T-helper 9 cell (primary cell): ENCODE data around the gene ABO.
"Not testable (repeated sequence)": the region's sequence is repeated elsewhere in the genome, so short reads cannot be mapped to it uniquely, and the experiment has no call there.

ENCODE experiments used
- DNase-seq: peaks from one replicate; pipeline ENCODE4 v3.0.0-alpha.2; 2020

Gene ABO

DNA sequence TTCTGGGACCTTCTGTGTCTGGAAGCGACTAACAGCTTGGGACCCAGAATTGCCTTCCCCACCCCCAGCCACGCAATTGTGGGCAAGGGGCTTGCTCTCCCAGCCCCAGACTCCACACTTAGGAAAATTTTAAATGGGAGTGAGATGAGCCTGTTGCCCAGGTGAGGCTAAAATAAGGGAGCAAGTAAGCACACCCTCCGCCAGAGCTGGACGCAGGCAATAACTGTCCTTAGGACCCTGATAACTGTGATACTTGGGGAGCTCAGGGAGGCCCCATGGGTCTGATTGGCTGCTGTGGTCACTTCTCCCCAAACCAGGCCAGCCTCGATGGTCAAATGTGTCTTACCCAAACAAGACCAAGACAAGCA, 13.3 kb downstream of the ABO start:
- no peak for DNase-seq

DNA sequence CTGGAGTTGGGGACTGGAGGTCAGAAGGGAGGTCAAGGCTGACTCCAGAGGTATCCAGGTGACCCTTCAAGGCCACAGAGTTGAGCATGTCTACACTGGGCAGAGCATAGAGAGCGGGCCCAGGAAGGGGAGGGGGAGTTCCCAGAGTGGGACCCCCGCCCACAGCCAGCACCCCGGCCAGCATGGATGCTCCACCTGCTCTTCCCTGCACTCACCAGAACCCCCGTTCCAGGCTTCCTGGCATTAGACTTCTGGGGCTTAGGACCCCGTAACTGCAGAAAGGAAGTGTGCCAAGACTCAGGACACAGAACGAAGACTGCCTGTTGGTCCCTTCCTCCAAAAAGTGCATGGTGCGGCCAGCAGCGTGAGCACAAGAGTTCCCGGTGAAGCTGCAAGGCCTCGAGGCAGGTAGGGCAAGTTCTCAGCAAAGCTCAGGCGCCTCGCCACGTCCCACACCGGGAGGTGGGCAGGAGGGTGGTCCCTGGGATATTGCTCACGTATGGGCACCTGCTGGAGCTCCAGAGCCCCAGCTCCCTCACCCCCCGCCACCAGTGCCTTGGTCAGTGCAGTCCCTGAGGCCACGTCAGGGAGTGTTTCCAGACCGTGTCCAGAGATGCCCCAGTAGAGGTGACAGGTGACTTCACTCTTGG, 13.8 kb downstream of the ABO start:
- no peak for DNase-seq

DNA sequence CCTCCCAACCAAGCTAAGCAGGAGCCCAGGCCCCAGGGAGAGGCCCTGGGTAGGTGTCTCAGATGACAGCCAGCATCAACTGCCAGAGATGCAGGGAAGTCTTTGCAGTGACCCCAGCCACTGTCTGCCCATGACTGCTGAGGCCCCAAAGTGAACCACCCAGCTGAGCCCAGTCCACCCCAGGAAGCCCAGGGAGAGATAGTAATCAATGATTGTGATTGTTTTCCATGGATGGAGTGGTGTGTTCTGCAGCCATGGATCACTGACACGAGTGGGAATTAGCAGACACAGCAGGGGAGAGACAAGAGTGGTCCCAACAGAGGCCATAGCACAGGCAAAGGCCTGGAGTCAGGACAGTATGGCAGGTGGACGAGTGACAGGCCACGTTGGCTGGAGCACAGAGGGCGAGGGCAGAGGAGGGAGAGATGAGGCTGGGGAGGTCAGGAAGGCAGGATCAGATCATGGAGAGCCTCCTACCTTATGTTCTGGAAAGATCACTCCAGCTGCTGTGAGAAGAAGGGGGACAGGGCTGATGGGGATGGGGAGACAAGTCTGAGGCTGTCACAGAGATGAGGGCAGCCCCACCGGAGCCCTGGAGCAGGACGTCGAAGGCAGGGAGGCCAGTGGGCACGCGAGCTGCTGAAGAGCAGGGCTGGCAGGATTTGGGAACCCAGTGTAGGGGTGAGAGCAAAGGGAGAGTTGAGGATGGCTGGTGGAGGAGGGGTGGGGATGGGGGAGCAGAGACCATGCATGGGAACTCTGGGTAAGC, 14.5 kb downstream of the ABO start:
- no peak for DNase-seq

DNA sequence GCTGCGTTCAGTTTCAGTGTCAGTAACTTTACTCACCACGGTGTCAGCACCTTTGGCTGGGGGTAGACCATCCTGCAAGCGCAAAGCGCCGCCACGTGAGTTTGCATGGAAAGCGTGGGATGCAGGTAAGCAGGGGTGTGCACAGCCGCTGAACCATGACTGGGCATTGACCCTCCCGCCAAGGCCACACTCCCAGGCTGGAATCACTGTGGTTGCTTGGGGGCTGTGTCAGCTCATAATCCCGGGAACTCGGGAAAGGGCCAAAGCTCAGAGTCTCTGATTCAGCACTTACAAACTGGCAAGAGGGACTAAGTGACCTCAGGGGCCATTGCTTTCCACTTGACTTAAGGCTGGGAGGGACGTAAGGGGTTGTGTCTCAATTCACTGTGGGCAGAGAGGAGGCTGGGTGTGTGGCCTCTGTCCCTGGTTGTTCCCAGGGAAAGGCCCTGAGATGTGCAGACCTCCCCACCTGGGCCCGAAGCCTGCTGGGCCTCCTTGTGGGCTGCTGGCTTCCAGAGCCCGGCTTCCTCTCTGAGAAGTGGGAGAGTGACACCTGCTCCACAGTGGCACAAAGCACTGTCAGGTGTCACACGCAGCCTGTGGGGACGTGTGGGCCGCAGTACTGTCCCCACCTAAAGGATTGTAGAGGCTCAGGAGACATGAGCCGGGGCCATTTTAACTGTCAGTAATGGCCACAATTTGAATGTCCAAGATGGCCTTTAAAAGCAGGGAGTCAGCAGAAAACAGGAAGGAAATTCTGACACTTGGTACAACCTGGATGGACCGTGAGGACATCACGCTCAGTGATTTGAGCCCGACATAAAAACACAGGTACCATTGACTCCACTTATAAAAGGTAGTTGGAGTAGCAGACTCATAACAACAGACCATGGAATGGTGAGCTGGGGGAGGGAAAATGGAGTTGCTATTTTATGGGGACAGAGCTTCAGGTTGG, 16.7 kb downstream of the ABO start:
- DNase-seq, result no peak

DNA sequence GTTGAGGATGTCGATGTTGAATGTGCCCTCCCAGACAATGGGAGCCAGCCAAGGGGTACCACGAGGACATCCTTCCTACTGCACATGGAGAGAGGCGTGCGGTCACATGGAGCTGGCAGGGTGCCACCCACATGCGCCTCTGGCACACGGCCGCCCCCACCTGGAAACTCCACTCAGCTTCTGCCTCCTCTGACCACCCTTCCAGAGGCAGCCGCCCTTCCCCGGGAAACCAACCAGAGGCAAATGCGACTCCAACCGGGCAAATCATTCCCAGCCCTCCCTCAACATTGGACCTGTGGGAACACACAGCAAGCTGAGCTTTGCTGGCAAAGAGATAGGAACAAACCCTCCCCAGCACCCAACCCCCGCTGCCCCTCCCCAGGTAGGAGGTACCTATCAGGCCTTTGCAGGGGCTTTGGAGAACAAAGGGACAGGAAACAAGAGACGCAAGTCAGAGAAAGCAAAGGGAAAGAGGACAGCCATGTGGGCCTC, 17.5 kb downstream of the ABO start:
- DNase-seq, result no peak

DNA sequence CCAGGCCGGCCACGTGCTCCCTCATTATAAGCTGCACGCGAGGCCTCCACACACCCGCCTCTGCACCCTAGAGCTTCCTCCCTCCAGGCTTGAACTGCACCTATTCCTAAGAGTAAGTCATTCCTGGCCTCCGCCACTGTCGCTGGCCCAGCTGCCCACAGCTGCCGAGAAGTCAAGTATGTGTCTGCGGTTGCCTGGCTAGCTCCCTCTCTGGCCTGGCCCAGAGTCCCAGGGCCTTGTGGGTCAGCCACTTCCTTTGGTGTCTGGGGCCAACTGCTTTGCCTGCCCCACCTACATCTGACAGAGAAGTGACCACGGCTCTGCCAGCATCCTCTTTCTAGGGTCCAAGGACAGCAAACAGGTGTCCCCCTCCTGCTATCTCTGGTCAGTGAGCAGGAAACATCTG, 18.3 kb downstream of the ABO start:
- no peak for DNase-seq

DNA sequence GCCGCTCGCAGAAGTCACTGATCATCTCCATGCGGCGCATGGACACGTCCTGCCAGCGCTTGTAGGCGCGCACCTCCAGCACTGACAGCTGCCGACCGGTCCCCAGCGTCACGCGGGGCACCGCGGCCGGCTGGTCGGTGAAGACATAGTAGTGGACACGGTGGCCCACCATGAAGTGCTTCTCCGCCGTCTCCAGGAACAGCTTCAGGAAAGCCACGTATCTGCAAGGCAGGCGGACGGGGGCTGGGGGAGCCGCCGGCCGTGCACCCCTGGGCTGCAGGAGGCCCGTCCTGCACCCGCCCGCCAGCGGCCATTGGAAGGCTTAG, 18.9 kb downstream of the ABO start:
- no peak for DNase-seq

DNA sequence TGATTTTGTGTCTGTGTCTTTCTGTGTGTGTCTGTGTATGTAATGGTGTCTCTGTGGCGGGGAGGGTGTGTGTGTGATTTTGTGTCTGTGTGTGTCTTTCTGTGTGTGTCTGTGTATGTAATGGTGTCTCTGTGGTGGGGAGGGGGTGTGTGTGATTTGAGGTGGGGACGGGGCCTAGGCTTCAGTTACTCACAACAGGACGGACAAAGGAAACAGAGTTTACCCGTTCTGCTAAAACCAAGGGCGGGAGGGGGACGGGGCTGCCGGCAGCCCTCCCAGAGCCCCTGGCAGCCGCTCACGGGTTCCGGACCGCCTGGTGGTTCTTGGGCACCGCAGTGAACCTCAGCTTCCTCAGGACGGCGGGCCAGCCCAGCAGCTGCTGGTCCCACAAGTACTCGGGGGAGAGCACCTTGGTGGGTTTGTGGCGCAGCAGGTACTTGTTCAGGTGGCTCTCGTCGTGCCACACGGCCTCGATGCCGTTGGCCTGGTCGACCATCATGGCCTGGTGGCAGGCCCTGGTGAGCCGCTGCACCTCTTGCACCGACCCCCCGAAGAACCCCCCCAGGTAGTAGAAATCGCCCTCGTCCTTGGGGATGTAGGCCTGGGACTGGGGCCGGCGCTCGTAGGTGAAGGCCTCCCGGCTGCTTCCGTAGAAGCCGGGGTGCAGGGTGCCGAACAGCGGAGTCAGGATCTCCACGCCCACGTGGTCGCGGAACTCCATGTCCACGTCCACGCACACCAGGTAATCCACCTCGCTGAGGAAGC, 19.4 kb downstream of the ABO start:
- no peak for DNase-seq

DNA sequence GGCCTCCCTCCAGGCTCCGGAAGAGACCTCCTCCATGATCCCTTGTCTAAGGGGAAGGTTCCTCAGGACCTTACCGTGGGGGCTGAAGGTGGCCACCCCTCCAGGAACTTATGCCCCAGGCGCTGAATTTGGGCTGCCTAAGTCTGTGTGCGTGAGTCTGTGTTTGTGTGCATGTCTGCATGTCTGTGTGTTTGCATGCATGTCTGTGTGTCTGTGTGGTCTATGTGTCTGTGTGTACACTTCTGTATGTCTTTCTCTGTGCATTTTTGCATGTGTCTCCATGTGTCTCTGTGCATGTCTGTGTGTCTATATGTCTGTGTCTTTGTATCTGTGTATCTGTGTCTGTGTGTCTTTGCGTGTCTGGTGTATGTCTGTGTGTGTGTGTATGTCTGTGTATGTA, 20.5 kb downstream of the ABO start:
- DNase-seq, result no peak

DNA sequence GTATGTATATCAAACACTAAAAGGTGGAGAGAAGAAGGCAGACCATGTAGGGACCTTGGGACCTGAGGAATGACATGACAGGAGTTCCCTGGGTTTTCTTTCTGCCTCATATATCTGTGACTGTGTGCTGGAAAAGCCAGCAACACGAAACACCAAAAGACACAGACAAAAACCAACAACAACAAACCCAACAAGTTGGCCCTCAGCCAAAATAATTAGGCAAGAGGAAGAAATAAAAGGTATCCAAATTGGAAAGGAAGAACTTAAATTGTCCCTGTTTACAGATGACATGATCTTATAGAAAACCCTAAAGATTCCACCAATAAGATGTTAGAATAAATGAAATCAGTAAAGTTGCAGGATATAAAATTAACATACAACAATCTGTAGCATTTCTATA, 21.7 kb downstream of the ABO start:
- DNase-seq, result no peak

DNA sequence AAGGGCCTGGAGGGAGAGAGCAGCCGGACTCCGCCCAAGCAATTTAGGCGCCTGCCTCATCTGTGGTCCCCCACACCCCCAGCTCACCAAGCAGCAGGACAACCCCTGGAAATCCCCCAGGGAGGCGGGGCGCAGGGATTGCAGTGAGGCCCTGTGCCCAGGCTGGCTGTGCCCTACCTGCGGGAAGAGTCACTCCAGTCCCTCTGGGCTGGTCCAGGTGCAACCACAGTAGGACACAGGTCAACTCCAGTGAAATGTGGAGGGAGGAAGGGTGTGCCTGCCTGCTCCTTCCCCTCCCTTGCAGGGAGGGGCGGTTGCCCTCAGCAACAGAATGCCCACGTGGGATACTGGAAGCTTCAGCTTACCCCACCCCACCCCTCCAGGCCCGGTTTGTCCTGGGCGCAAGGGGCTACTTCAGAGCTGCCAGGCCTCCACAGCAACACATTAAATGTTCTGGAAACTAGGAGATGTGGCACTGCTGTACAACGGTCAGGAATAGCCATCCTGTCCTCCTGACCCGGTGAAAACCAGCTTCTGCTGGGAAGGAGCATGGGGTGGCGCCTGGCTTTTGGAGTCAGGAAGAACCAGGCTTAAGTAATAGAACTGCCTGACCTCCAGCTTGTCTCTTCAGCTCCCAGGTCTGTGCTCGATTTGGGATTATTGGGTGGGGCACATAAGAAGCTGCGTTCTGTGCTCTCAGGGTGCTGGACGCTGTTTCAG, 22.5 kb downstream of the ABO start:
- DNase-seq, result no peak

DNA sequence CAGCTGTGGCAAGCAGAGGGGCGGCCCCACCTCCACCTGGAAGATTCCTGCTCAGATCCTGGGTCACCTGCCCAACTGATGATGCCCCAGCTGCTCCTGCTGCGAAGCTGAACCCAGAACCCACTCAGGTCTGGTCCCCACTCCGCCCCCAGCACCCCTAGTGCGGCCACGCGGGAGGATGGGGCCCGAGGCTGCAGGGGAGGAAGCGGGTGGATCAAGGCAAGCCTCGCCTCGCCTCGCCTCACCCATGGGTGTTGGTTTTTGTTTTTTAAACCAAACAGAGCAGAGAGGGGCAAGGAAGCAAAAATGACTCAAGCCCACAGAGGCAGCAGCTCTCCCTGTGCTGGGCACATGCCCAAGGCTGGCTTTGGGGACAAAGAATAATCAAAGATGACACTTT, 23.2 kb downstream of the ABO start:
- no peak for DNase-seq

DNA sequence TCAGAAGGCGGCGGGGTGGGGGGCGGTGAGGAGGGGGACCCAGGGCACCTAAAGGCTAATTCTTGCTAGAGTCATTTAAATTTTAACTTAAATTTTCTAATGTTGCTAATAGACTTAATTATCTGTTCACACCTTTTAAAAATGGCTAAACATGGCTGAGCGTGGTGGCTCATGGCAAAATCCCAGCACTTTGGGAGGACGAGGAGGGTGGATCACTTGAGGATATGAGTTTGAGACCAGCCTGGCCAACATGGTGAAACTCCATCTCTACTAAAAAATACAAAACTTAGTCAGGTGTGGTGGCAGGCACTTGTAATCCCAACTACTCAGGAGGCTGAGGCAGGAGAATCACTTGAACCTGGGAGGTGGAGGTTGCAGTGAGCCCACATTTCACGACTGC, 23.8 kb downstream of the ABO start:
- not testable (repeated sequence) for DNase-seq

DNA sequence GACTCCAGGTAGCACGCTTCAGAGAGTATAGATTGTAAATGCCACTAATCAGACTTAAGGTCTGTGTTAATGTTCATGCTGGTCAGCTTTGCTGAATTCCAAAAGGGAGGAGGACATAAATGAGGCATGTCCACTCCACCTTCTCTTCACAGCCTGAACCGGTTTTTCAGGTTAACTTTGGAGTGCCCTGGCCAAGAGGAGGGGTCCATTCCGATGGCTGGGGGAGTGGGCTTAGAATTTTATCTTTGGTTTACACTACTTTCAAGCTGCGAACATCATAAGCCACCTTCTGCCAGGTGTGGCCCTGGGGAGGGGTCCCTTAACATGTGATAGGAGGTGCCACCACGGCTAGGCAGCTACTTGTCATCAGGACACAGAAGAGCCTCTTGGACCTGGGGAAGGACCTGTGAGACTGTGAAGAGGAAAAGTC, 24.2 kb downstream of the ABO start:
- no peak for DNase-seq

DNA sequence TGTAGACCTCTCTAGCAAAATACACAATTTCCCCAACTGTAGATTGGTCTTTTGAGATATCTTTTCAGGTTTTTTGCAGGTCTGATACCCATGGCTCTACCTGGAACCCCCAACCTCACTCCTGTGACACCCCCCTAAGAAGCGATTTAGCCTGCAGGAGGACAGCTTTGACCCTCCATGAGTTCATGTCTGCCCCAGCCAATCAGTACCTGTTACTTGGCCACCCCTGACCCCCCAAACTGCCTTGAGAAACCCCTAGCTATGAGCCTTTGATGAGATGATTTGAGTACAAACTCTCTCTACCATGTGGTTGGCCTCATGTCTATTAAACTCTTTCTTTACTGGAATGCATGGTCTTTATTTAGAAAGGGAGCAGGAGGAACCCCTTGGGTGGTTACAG, 25.7 kb downstream of the ABO start:
- DNase-seq, result no peak

DNA sequence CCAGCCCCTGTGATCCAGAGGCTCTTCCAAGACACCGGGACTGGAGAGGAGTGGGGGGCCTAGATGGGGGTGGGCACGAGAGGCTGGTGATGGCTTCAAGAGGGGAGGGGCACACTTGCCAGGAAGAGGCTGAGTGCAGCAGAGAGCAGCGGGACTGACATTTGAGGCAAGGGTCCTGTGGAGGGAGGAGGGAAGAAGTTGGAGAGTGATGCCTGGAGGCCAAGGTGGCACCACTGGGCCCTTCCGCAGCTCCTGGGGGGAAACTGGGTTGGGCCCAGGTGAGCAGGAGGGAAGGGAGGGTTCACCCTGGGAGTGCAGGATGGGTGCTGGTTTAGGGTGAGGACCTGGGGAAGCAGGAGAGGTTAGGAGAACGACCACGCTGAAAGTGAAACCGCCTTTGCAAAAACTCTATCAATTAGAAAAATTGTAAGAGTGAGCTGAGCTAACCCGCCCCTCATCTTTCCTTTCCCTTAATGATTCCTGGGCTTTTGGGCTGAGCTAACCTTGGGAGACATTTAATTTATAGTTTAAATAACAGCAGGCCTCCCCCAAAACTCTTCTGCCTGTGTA, 26.2 kb downstream of the ABO start:
- DNase-seq, result no peak

DNA sequence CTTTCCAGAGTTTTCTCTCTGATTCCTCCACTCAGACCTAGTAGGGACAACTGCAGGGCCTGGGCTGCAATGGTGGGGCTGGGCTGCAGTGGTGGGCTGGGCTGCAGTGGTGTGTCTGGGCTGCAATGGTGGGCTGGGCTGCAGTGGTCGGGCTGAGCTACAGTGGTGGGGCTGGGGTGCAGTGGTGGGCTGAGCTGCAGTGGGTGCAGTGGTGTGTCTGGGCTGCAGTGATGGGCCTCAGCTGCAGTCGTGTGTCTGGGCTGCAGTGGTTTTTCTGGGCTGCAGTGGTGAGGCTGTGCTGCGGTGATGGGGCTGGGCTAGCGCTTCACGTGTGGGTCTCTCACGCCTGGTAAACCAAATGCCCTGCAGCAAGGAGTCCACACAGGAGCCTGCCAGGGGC, 27.4 kb downstream of the ABO start:
- no peak for DNase-seq

DNA sequence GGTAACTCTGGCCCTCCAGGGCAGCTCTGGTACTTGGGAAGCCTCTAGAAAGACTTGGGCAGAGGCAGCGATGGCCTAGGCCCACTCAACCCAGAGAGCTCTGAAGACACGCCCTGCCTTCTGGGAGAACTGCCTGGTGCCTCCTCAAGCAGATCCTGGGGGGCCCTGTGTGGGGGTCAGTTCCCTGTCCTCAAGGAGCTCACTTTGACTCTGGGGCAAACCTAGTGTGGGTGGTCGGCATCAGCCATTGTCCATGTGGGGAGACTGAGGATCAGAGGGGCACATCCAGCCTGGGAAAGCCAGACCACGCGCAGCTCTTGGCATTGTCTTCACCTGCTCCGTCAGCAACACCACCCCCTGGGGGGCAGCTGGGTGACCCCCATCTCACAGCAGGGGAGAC, 28.0 kb downstream of the ABO start:
- DNase-seq, result no peak

DNA sequence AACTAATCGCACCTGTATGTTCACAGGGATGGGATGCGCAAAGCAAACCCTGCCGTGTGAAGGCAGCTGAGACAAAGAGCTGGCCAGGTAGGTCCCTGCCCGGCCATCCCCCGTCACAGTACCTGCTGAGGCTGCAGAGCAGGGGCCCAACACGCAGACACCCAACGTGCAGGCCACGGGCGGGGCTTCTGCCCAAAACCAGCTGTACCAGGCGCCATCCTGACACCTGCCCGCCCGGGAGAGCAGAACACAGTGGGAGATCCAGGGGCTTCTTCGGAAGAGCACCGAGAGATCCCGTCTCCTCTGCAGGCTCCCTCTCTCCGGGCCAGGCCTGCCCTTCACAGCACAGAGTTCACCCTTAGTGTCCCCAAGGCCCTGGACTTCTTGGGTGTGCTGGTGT, 28.4 kb downstream of the ABO start:
- no peak for DNase-seq

DNA sequence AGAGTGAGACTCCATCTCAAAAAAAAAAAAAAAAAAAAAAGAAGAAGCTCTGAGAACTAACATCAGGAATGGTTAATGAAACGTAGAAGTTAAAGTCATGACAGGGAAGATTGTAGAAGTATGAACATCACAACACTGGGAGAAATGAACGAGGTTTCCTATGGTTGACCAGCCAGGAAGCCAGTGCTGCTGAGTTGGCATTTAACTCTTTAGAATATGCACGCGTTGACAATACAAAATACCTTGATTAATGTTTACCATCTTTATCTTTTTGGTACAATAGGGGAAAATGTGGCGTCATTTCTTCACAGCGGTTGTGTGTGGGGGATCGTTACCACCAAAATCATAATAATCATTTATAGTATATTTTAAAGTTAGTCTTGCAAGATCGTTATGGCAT, 32.0 kb downstream of the ABO start:
- DNase-seq, result no peak

DNA sequence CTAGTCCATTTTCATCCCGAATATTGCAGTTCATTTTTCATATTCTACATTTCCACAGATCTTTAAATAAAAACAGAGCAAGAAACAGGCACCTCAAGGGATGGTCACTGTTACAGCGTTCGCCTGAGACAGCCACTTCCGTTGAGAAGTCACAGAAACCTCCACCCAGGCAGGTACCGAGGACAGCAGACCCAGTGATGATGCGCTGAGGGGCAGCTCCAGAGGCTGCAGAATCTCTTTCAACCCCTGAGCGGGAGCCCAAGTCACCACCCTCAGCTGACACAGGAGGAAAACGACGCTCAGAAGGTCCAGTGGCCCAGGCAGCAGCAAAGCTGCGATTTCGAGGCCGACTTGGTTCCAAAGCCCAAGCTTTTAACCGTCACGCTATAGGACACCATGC, 32.8 kb downstream of the ABO start:
- no peak for DNase-seq
